CD4-positive, alpha-beta T cell treated with Interleukin-21 for 1 hour (primary cell): ENCODE data around the gene CPNE8.

ENCODE experiments used
- DNase-seq: peaks from one replicate; pipeline ENCODE4 v3.0.0-alpha.2; 2020

Gene CPNE8

GRCh38 chr12:38720661-38721060 is 184.7 kb downstream of the CPNE8 start:
- no peak for DNase-seq

GRCh38 chr12:38713294-38713693 is 192.1 kb downstream of the CPNE8 start:
- no peak for DNase-seq

GRCh38 chr12:38711054-38711453 is 194.3 kb downstream of the CPNE8 start:
- no peak for DNase-seq

GRCh38 chr12:38708466-38708865 is 196.9 kb downstream of the CPNE8 start:
- no peak for DNase-seq

GRCh38 chr12:38707648-38708047 is 197.7 kb downstream of the CPNE8 start:
- DNase-seq = no peak

GRCh38 chr12:38697289-38697688 is 208.1 kb downstream of the CPNE8 start:
- no peak for DNase-seq

GRCh38 chr12:38695057-38695456 is 210.3 kb downstream of the CPNE8 start:
- DNase-seq = no peak

- DNase-seq = no peak
Measured at GRCh38 chr12:38691164-38691563, 214.2 kb downstream of the CPNE8 start.

- no peak for DNase-seq
Measured at GRCh38 chr12:38690646-38691045, 214.7 kb downstream of the CPNE8 start.

- DNase-seq = no peak
Measured at GRCh38 chr12:38689704-38690103, 215.7 kb downstream of the CPNE8 start.

GRCh38 chr12:38689195-38689594 is 216.2 kb downstream of the CPNE8 start:
- no peak for DNase-seq

GRCh38 chr12:38682521-38682920 is 222.9 kb downstream of the CPNE8 start:
- DNase-seq = no peak

- DNase-seq = no peak
Measured at GRCh38 chr12:38669530-38669929, 235.9 kb downstream of the CPNE8 start.

GRCh38 chr12:38669081-38669480 is 236.3 kb downstream of the CPNE8 start:
- no peak for DNase-seq

GRCh38 chr12:38666425-38666824 is 239.0 kb downstream of the CPNE8 start:
- no peak for DNase-seq

- no peak for DNase-seq
Measured at GRCh38 chr12:38664661-38665269, 240.6 kb downstream of the CPNE8 start.

GRCh38 chr12:38662829-38663228 is 242.6 kb downstream of the CPNE8 start:
- no peak for DNase-seq

GRCh38 chr12:38653650-38654049 is 251.7 kb downstream of the CPNE8 start:
- no peak for DNase-seq

GRCh38 chr12:38648813-38649212 is 256.6 kb downstream of the CPNE8 start:
- DNase-seq = no peak

- no peak for DNase-seq
Measured at GRCh38 chr12:38646146-38646545, 259.2 kb downstream of the CPNE8 start.

GRCh38 chr12:38639625-38640024 is 265.8 kb downstream of the CPNE8 start:
- DNase-seq = no peak

- no peak for DNase-seq
Measured at GRCh38 chr12:38638401-38638800, 267.0 kb downstream of the CPNE8 start.

GRCh38 chr12:38633511-38633910 is 271.9 kb downstream of the CPNE8 start:
- no peak for DNase-seq

- no peak for DNase-seq
Measured at GRCh38 chr12:38629064-38629463, 276.3 kb downstream of the CPNE8 start.

- DNase-seq = no peak
Measured at GRCh38 chr12:38628288-38628687, 277.1 kb downstream of the CPNE8 start.

- DNase-seq = no peak
Measured at GRCh38 chr12:38625306-38625705, 280.1 kb downstream of the CPNE8 start.
